ENCODE measurements around the gene PTPN23. TPM values are rescaled to one million over a fixed set of nuclear protein-coding genes. Genes with fewer than 3 reads are reported as not detected.
"Not testable (repeated sequence)": the region's sequence is repeated elsewhere in the genome, so short reads cannot be mapped to it uniquely, and the experiment has no call there.

The PTPN23 gene
- 9.1 and 9.9 TPM in 2 replicates for polyA plus RNA-seq (2014; cell fraction: cytosol; rRNA removed)
- polyA plus RNA-seq (2014; cell fraction: nucleus; rRNA removed), result 9.2 and 16.5 TPM in 2 replicates

GRCh38 chr3:47380601-47381316 is at the start of gene PTPN23:
Gene PTPN23 (plus strand): TSS chr3:47381021. CDS start chr3:47381097, 76 bp downstream.
- DNase-seq (ENCODE audit: low spot score), result peak; percentile 97

- DNase-seq (ENCODE audit: low spot score), result no peak
Measured at GRCh38 chr3:47333907-47334306, 46.9 kb upstream of the PTPN23 start.

GRCh38 chr3:47337656-47338055 is 43.2 kb upstream of the PTPN23 start:
- no peak for DNase-seq (ENCODE audit: low spot score)

- no peak for DNase-seq (ENCODE audit: low spot score)
Measured at GRCh38 chr3:47339951-47340350, 40.9 kb upstream of the PTPN23 start.

- DNase-seq (ENCODE audit: low spot score), result no peak
Measured at GRCh38 chr3:47340866-47341265, 40.0 kb upstream of the PTPN23 start.

- no peak for DNase-seq (ENCODE audit: low spot score)
Measured at GRCh38 chr3:47342151-47342550, 38.7 kb upstream of the PTPN23 start.

GRCh38 chr3:47342812-47343211 is 38.0 kb upstream of the PTPN23 start:
- DNase-seq (ENCODE audit: low spot score), result no peak

- no peak for DNase-seq (ENCODE audit: low spot score)
Measured at GRCh38 chr3:47343471-47343971, 37.3 kb upstream of the PTPN23 start.

GRCh38 chr3:47344971-47345370 is 35.9 kb upstream of the PTPN23 start:
- no peak for DNase-seq (ENCODE audit: low spot score)

- DNase-seq (ENCODE audit: low spot score), result no peak
Measured at GRCh38 chr3:47347217-47347801, 33.5 kb upstream of the PTPN23 start.

GRCh38 chr3:47348411-47349154 is 32.2 kb upstream of the PTPN23 start:
- DNase-seq (ENCODE audit: low spot score), result no peak

GRCh38 chr3:47355010-47355409 is 25.8 kb upstream of the PTPN23 start:
- DNase-seq (ENCODE audit: low spot score), result no peak

GRCh38 chr3:47356201-47356600 is 24.6 kb upstream of the PTPN23 start:
- DNase-seq (ENCODE audit: low spot score), result no peak

GRCh38 chr3:47359323-47359722 is 21.5 kb upstream of the PTPN23 start:
- DNase-seq (ENCODE audit: low spot score), result no peak

GRCh38 chr3:47360110-47360517 is 20.7 kb upstream of the PTPN23 start:
- DNase-seq (ENCODE audit: low spot score), result not testable (repeated sequence)

GRCh38 chr3:47362701-47363100 is 18.1 kb upstream of the PTPN23 start:
- DNase-seq (ENCODE audit: low spot score), result no peak

GRCh38 chr3:47365213-47366153 is 15.3 kb upstream of the PTPN23 start:
- no peak for DNase-seq (ENCODE audit: low spot score)

- no peak for DNase-seq (ENCODE audit: low spot score)
Measured at GRCh38 chr3:47366833-47367232, 14.0 kb upstream of the PTPN23 start.

GRCh38 chr3:47367631-47368030 is 13.2 kb upstream of the PTPN23 start:
- no peak for DNase-seq (ENCODE audit: low spot score)

- not testable (repeated sequence) for DNase-seq (ENCODE audit: low spot score)
Measured at GRCh38 chr3:47370020-47370419, 10.8 kb upstream of the PTPN23 start.
